H1 (cell line): ENCODE measurements around the gene TLCD5. TPM values are rescaled to one million over a fixed set of nuclear protein-coding genes. Genes with fewer than 3 reads are reported as not detected.

Source experiments
- CTCF ChIA-PET: fragments of 300-600 bp; sonication (Branson Sonifier 250); formaldehyde crosslinking; loops from one replicate; lab custom pipeline; 2021; ENCODE audit not compliant: partially characterized antibody; lab: Charles Lee
- POLR2A ChIA-PET: fragments of 300-600 bp; sonication (Branson Sonifier 250); formaldehyde crosslinking; loops from one replicate; lab custom pipeline; 2021; ENCODE audit warnings: inconsistent platforms; ENCODE audit not compliant: partially characterized antibody; lab: Charles Lee
- DNase-seq, 2 experiments: peaks; one replicate each; pipeline versions ENCODE4 v3.0.0 to v3.0.0-alpha.2; 2010 to 2022; ENCODE audit warnings: low spot score in 2 of 2, low read depth in 1 of 2, mixed read lengths in 1 of 2
- FAIRE-seq: peaks from 2 replicates; lab custom pipeline; 2011; peaks lifted over from hg19 to GRCh38; lab: Jason Lieb, UNC
- H2AFZ ChIP-seq: 2 replicates; pipeline ENCODE4 v1.8.1; 2012; ENCODE audit warnings: low read length, inconsistent platforms
- H2AK5ac ChIP-seq: 2 replicates; pipeline ENCODE4 v1.6.1; 2013; ENCODE audit warnings: low read depth, low read length
- H2BK120ac ChIP-seq: replicated peaks from 2 replicates; pipeline ENCODE3; 2013; ENCODE audit warnings: low read depth, low read length, inconsistent platforms
- H2BK12ac ChIP-seq: 2 replicates; pipeline ENCODE4 v1.6.1; 2013; ENCODE audit warnings: low read depth, low read length
- H2BK15ac ChIP-seq: 2 replicates; pipeline ENCODE4 v1.6.1; 2013; ENCODE audit warnings: low read length
- H2BK20ac ChIP-seq: 2 replicates; pipeline ENCODE4 v1.6.1; 2013; ENCODE audit warnings: low read length
- H2BK5ac ChIP-seq: 2 replicates; pipeline ENCODE4 v1.6.1; 2013; ENCODE audit warnings: low read depth, low read length
- H3K14ac ChIP-seq: 2 replicates; pipeline ENCODE4 v1.6.1; 2013; ENCODE audit warnings: inconsistent platforms; ENCODE audit not compliant: insufficient read length
- H3K18ac ChIP-seq: 2 replicates; pipeline ENCODE4 v1.6.1; 2013; ENCODE audit warnings: low read length; ENCODE audit errors: extremely low read depth
- H3K23ac ChIP-seq: 2 replicates; pipeline ENCODE4 v1.6.1; 2013; ENCODE audit warnings: inconsistent platforms; ENCODE audit not compliant: insufficient read length
- H3K23me2 ChIP-seq: 2 replicates; pipeline ENCODE4 v1.6.1; 2013; ENCODE audit warnings: low read depth, low read length
- H3K27ac ChIP-seq: 2 replicates; pipeline ENCODE4 v1.6.1; 2011; ENCODE audit warnings: low read depth, low read length, inconsistent platforms
- H3K27me3 ChIP-seq, 4 experiments: replicated peaks in 1 of 4; 1 replicate in 1 of 4; 2 replicates in 3 of 4; pipeline versions ENCODE4 v1.6.1 to v1.8.1; 2011 to 2013; ENCODE audit warnings: low read length in 3 of 4, mild to moderate bottlenecking in 3 of 4, inconsistent platforms in 2 of 4, mixed read lengths in 2 of 4, moderate library complexity in 1 of 4; ENCODE audit not compliant: control insufficient read depth in 3 of 4, insufficient read depth in 3 of 4; ENCODE audit errors: extremely low read depth in 1 of 4
- H3K36me3 ChIP-seq, 4 experiments: 2 replicates each; pipeline versions ENCODE4 v1.6.1 to v1.8.1; 2011 to 2013; ENCODE audit warnings: mild to moderate bottlenecking in 4 of 4, low read length in 3 of 4, moderate library complexity in 2 of 4, control low read depth in 1 of 4, inconsistent platforms in 1 of 4; ENCODE audit not compliant: insufficient read depth in 4 of 4, control insufficient read depth in 2 of 4
- H3K4ac ChIP-seq: replicated peaks from 2 replicates; pipeline ENCODE3; 2013; ENCODE audit warnings: low read length, low read depth, mixed read lengths, inconsistent platforms; ENCODE audit not compliant: insufficient read length
- H3K4me1 ChIP-seq, 4 experiments: replicated peaks in 1 of 4; 1 replicate in 1 of 4; 2 replicates in 3 of 4; pipeline versions ENCODE4 v1.6.1 to v1.8.1; 2011 to 2013; ENCODE audit warnings: low read length in 3 of 4, inconsistent platforms in 2 of 4, mixed read lengths in 1 of 4; ENCODE audit not compliant: insufficient read depth in 4 of 4, control insufficient read depth in 3 of 4
- H3K4me2 ChIP-seq, 2 experiments: 2 replicates each; pipeline versions ENCODE4 v1.6.1 to v1.8.1; 2011 to 2013; ENCODE audit warnings: low read depth in 2 of 2, low read length in 2 of 2, control low read depth in 1 of 2, inconsistent platforms in 1 of 2, mild to moderate bottlenecking in 1 of 2; ENCODE audit not compliant: insufficient read depth in 1 of 2
- H3K4me3 ChIP-seq, 4 experiments: fragments of 200-600, 300-600 bp in 1 of 4; sonication (generic), shearing (Covaris generic), sonication (Bioruptor Twin) in 1 of 4; 2 replicates each; pipeline versions ENCODE4 v1.5.1 to v1.8.1; 2011 to 2016; ENCODE audit warnings: low read length in 4 of 4, low read depth in 3 of 4, control low read depth in 2 of 4, inconsistent platforms in 2 of 4, mild to moderate bottlenecking in 2 of 4, mixed read lengths in 1 of 4, moderate library complexity in 1 of 4; ENCODE audit not compliant: insufficient read depth in 2 of 4; ENCODE audit errors: extremely low read depth in 1 of 4
- H3K56ac ChIP-seq: replicated peaks from 2 replicates; pipeline ENCODE3; 2013; ENCODE audit warnings: low read depth, mild to moderate bottlenecking, mixed read lengths, low read length, inconsistent platforms; ENCODE audit not compliant: insufficient read length
- H3K79me1 ChIP-seq: 2 replicates; pipeline ENCODE4 v1.6.1; 2013; ENCODE audit warnings: low read depth, low read length, control low read depth
- H3K79me2 ChIP-seq, 2 experiments: 2 replicates each; pipeline versions ENCODE4 v1.6.1 to v1.8.1; 2012 to 2013; ENCODE audit warnings: low read length in 2 of 2, mild to moderate bottlenecking in 2 of 2, inconsistent platforms in 1 of 2; ENCODE audit not compliant: insufficient read depth in 2 of 2, control insufficient read depth in 1 of 2
- H3K9ac ChIP-seq, 4 experiments: replicated peaks in 1 of 4; 1 replicate in 1 of 4; 2 replicates in 3 of 4; pipeline versions ENCODE4 v1.6.1 to v1.8.1; 2011 to 2013; ENCODE audit warnings: low read depth in 3 of 4, low read length in 3 of 4, control low read depth in 2 of 4, mild to moderate bottlenecking in 2 of 4, moderate library complexity in 2 of 4, inconsistent platforms in 1 of 4; ENCODE audit errors: extremely low read depth in 1 of 4
- H3K9me3 ChIP-seq, 2 experiments: 2 replicates each; pipeline versions ENCODE4 v1.6.1 to v1.8.1; 2012 to 2013; ENCODE audit warnings: mild to moderate bottlenecking in 2 of 2, moderate library complexity in 2 of 2, control low read depth in 1 of 2, inconsistent platforms in 1 of 2, low read depth in 1 of 2, low read length in 1 of 2, mixed read lengths in 1 of 2; ENCODE audit not compliant: insufficient read depth in 2 of 2
- H4K20me1 ChIP-seq, 2 experiments: replicated peaks in 1 of 2; 2 replicates each; pipeline versions ENCODE3 to v1.8.1; 2011 to 2013; ENCODE audit warnings: inconsistent platforms in 2 of 2, low read length in 2 of 2, mild to moderate bottlenecking in 1 of 2; ENCODE audit not compliant: insufficient read depth in 2 of 2, control insufficient read depth in 1 of 2
- H4K5ac ChIP-seq: 2 replicates; pipeline ENCODE4 v1.6.1; 2013; ENCODE audit warnings: low read length, low read depth, mixed read lengths, inconsistent platforms; ENCODE audit not compliant: insufficient read length
- H4K8ac ChIP-seq: 2 replicates; pipeline ENCODE4 v1.8.0; 2013; ENCODE audit warnings: mild to moderate bottlenecking, moderate library complexity, low read length, inconsistent platforms; ENCODE audit not compliant: insufficient read depth; ENCODE audit errors: extremely low read depth
- H4K91ac ChIP-seq: replicated peaks from 2 replicates; pipeline ENCODE3; 2013; ENCODE audit warnings: low read length, mixed read lengths, inconsistent platforms; ENCODE audit not compliant: insufficient read length
- BACH1 ChIP-seq: IDR thresholded peaks from 2 replicates; pipeline ENCODE4 v1.6.1; 2012; ENCODE audit warnings: low read length, improper control_type of control experiment
- BRCA1 ChIP-seq: IDR thresholded peaks from 2 replicates; pipeline ENCODE4 v1.6.1; 2012; ENCODE audit warnings: low read depth, low read length, improper control_type of control experiment
- CEBPB ChIP-seq: IDR thresholded peaks from 2 replicates; pipeline ENCODE4 v1.6.1; 2012; ENCODE audit warnings: low read depth, low read length
- CHD1 ChIP-seq: IDR thresholded peaks from 2 replicates; pipeline ENCODE4 v1.6.1; 2012; ENCODE audit warnings: low read depth, low read length, improper control_type of control experiment
- CREB1 ChIP-seq: IDR thresholded peaks from 2 replicates; pipeline ENCODE4 v1.6.1; 2012; ENCODE audit warnings: inconsistent platforms
- CTBP2 ChIP-seq: IDR thresholded peaks from 2 replicates; pipeline ENCODE4 v1.7.0; 2011; ENCODE audit warnings: borderline replicate concordance, mild to moderate bottlenecking, moderate library complexity, mixed read lengths, low read length; ENCODE audit not compliant: insufficient read depth, insufficient read length
- EZH2 ChIP-seq: fragments of 200-600 bp; sonication (generic); IDR thresholded peaks from 2 replicates; pipeline ENCODE4 v1.7.1; 2012; ENCODE audit warnings: low read depth, mild to moderate bottlenecking, moderate library complexity, low read length, inconsistent platforms; ENCODE audit not compliant: severe bottlenecking
- JUN ChIP-seq: IDR thresholded peaks from 2 replicates; pipeline ENCODE4 v1.6.1; 2011; ENCODE audit warnings: low read depth, mild to moderate bottlenecking, improper control_type of control experiment, low read length
- KDM1A ChIP-seq: fragments of 200-600, 300-600 bp; sonication (generic); IDR thresholded peaks from 2 replicates; pipeline ENCODE4 v1.7.1; 2016; ENCODE audit warnings: mild to moderate bottlenecking, low read length, borderline replicate concordance
- MAX ChIP-seq: IDR thresholded peaks from 2 replicates; pipeline ENCODE4 v1.6.1; 2012; ENCODE audit warnings: inconsistent platforms
- RFX5 ChIP-seq: IDR thresholded peaks from 2 replicates; pipeline ENCODE4 v1.6.1; 2011; ENCODE audit warnings: low read depth, low read length, improper control_type of control experiment, borderline replicate concordance
- SP1 ChIP-seq: IDR thresholded peaks from 2 replicates; pipeline ENCODE4 v1.6.1; 2011; ENCODE audit warnings: low read depth, low read length
- SP2 ChIP-seq: IDR thresholded peaks from 2 replicates; pipeline ENCODE4 v1.6.1; 2012; ENCODE audit warnings: mild to moderate bottlenecking, low read length, inconsistent platforms
- SP4 ChIP-seq: IDR thresholded peaks from 2 replicates; pipeline ENCODE4 v1.6.1; 2012; ENCODE audit warnings: low read length, inconsistent platforms
- SRF ChIP-seq: IDR thresholded peaks from 2 replicates; pipeline ENCODE4 v1.6.1; 2011; ENCODE audit warnings: mild to moderate bottlenecking, low read depth, low read length, moderate library complexity
- ZNF274 ChIP-seq: IDR thresholded peaks from 2 replicates; pipeline ENCODE4 v1.7.0; 2012; ENCODE audit warnings: low read length, borderline replicate concordance; ENCODE audit errors: extremely low read depth
- WGBS, 2 experiments: shearing (Covaris generic) in 1 of 2; methylation state at CpG; one replicate each; pipeline versions ENCODE4 v1.1.6 to v1.1.7; 2013 to 2015; ENCODE audit warnings: low lambda C conversion rate in 2 of 2, mixed read lengths in 2 of 2, inconsistent platforms in 1 of 2, low coverage in 1 of 2, missing lambda C conversion rate in 1 of 2; ENCODE audit not compliant: insufficient replicate concordance in 2 of 2, insufficient coverage in 1 of 2, insufficient read length in 1 of 2; ENCODE audit errors: extremely low coverage in 1 of 2, missing lambda C conversion rate in 1 of 2; 5-methylcytosine and 5-hydroxymethylcytosine counted together
- polyA plus RNA-seq, 7 experiments: library from polyadenylated mRNA; depleted of rRNA in 3 of 7; stranded (reverse) in 5 of 7; unstranded in 2 of 7; fragments of >200 nt in 5 of 7; fragments of 200-250 nt in 2 of 7; gene quantifications; 1 replicate in 5 of 7; 2 replicates in 1 of 7; 4 replicates in 1 of 7; pipeline versions ENCODE4 v1.2.1 to v1.2.3, GENCODE V29; 2011 to 2013; ENCODE audit warnings: missing spikeins in 2 of 7, mixed read lengths in 2 of 7
- total RNA-seq: library from RNA; stranded (reverse); fragmentation: NEBNext Ultra II Directional; extraction: Animal tissue kit (Norgen Biotek cat#: 25700); gene quantifications from 2 replicates; pipeline ENCODE4 v1.2.1, GENCODE V29; 2021

TLCD5 gene
- total and polyA plus RNA-seq, 2 of the 8 experiments (the other 6 are each of a cell fraction or from before 2014, with no cell fraction given), result 9.5 to 10.1 TPM

GRCh38 chr11:120307476-120307875 is 17.6 kb upstream of the TLCD5 start:
- Histone ChIP-seq H4K8ac (no peak overlapping the region), H2BK5ac (no peak overlapping the region), H3K4me2 (no peak overlapping the region), H4K91ac (no peak overlapping the region), H3K36me3 (no peaks in the 10 kb centered on the region), H3K27ac (no peak overlapping the region), H2BK120ac (no peak overlapping the region), H2AK5ac (no peak overlapping the region), H3K4me1 (peaks cover 0 to 12% (median 5%) of the 10 kb centered on the region in 4 experiments; a peak in 5 of 7 replicates), H2AFZ (no peak overlapping the region), H2BK12ac (peak overlapping the region; percentile 11; the same call in 1 of the 2 replicates), H3K9me3 (no peaks in the 10 kb centered on the region), H3K18ac (no peak overlapping the region), H2BK15ac (no peak overlapping the region), H4K20me1 (no peaks in the 10 kb centered on the region), H3K4me3 (no peak overlapping the region), H2BK20ac (no peak overlapping the region), H3K79me2 (no peaks in the 10 kb centered on the region), H3K79me1 (no peaks in the 10 kb centered on the region), H3K4ac (no peak overlapping the region), H3K23me2 (no peaks in the 10 kb centered on the region), H4K5ac (no peak overlapping the region), H3K9ac (no peak overlapping the region), H3K23ac (no peak overlapping the region), H3K56ac (no peak overlapping the region), H3K27me3 (peaks cover 0 to 7% (median 0%) of the 10 kb centered on the region in 4 experiments; a peak in 2 of 7 replicates), H3K14ac (no peak overlapping the region)
- POLR2A ChIA-PET, result no interaction called here
- WGBS, 2 experiments, result 86% methylated on average over 11 of the region's 11 CpGs; no CpG with 5 or more reads in 1 of the 2 experiments
- CTCF ChIA-PET, result interaction anchor here (0.8 to 31.5 kb wide), 7 partner anchors 9 to 136 kb away, joined by 3 to 1412 read pairs (median 3); partner anchors contain the start of gene POU2F3
- FAIRE-seq, result no peak
- no peak for DNase-seq
- TF ChIP-seq BACH1 (no peak), BRCA1 (no peak), CHD1 (no peak), SP2 (no peak), KDM1A (no peak), CEBPB (no peak), SRF (no peak), ZNF274 (no peak), MAX (no peak), JUN (no peak), CREB1 (no peak), CTBP2 (no peak), SP4 (no peak), RFX5 (no peak), EZH2 (no peak), SP1 (no peak)
